IMR-90 (cell line): ENCODE measurements around the gene NOXO1. TPM values are rescaled to one million over a fixed set of nuclear protein-coding genes. Genes with fewer than 3 reads are reported as not detected.

Source experiments
- ATAC-seq: fragments of 200-7000 bp; cut with Tn5 transposase; 2 replicates; pipeline ENCODE4 v1.9.1; 2020; ENCODE audit warnings: low read depth, mild to moderate bottlenecking, moderate library complexity
- BruUV-seq: library from RNA; stranded (reverse); fragments of 400-500 nt; replicated peaks from 2 replicates; lab custom pipeline; 2021; lab: Mats Ljungman, UMichigan
- CTCF ChIA-PET: fragments of 300-600 bp; formaldehyde crosslinking; extraction: SDS; loops from one replicate; lab custom pipeline; 2021; ENCODE audit warnings: antibody characterized with exemption; lab: Yijun Ruan, JAX
- POLR2A ChIA-PET: fragments of 300-600 bp; sonication (Branson Sonifier 250); formaldehyde crosslinking; loops from one replicate; lab custom pipeline; 2022; ENCODE audit warnings: antibody characterized with exemption; ENCODE audit not compliant: unreplicated experiment; lab: Charles Lee
- DNase-seq: peaks from one replicate; pipeline ENCODE4 v3.0.0; 2013
- H2AFZ ChIP-seq: replicated peaks from 2 replicates; pipeline ENCODE3; 2013; ENCODE audit warnings: low read length, mild to moderate bottlenecking; ENCODE audit not compliant: poor library complexity
- H2AK5ac ChIP-seq: 2 replicates; pipeline ENCODE4 v1.6.1; 2013; ENCODE audit warnings: low read depth, low read length, inconsistent platforms
- H2AK9ac ChIP-seq: replicated peaks from 2 replicates; pipeline ENCODE3; 2013; ENCODE audit warnings: mild to moderate bottlenecking, low read depth, low read length, moderate library complexity; ENCODE audit not compliant: poor library complexity
- H2BK120ac ChIP-seq: 2 replicates; pipeline ENCODE4 v1.6.1; 2013; ENCODE audit warnings: low read depth, low read length, inconsistent platforms
- H2BK15ac ChIP-seq: 3 replicates; pipeline ENCODE4 v1.6.1; 2013; ENCODE audit warnings: low read depth, low read length, inconsistent platforms
- H2BK20ac ChIP-seq: 2 replicates; pipeline ENCODE4 v1.6.1; 2013; ENCODE audit warnings: low read depth, mild to moderate bottlenecking, inconsistent platforms, low read length, moderate library complexity
- H2BK5ac ChIP-seq: 2 replicates; pipeline ENCODE4 v1.6.1; 2013; ENCODE audit warnings: mild to moderate bottlenecking, low read depth, low read length, inconsistent platforms; ENCODE audit not compliant: poor library complexity, severe bottlenecking
- H3K14ac ChIP-seq: replicated peaks from 2 replicates; pipeline ENCODE4 v1.6.1; 2013; ENCODE audit warnings: low read depth, low read length, inconsistent platforms
- H3K18ac ChIP-seq: 2 replicates; pipeline ENCODE4 v1.6.1; 2013; ENCODE audit warnings: low read depth, low read length, control low read depth
- H3K23ac ChIP-seq: 2 replicates; pipeline ENCODE4 v1.6.1; 2013; ENCODE audit warnings: low read depth, low read length, inconsistent platforms
- H3K27ac ChIP-seq: 2 replicates; pipeline ENCODE4 v1.5.1; 2013; ENCODE audit warnings: mild to moderate bottlenecking, control low read depth, low read length; ENCODE audit not compliant: insufficient read depth
- H3K27me3 ChIP-seq: 2 replicates; pipeline ENCODE4 v1.6.1; 2013; ENCODE audit warnings: low read length; ENCODE audit not compliant: control insufficient read depth, insufficient read depth
- H3K36me3 ChIP-seq: 2 replicates; pipeline ENCODE4 v1.6.1; 2013; ENCODE audit warnings: low read length, mixed read lengths; ENCODE audit not compliant: control insufficient read depth, insufficient read depth
- H3K4ac ChIP-seq: 2 replicates; pipeline ENCODE4 v1.6.1; 2013; ENCODE audit warnings: low read depth, low read length, inconsistent platforms
- H3K4me1 ChIP-seq: 2 replicates; pipeline ENCODE4 v1.6.1; 2013; ENCODE audit warnings: low read length, mixed read lengths; ENCODE audit not compliant: control insufficient read depth, insufficient read depth
- H3K4me2 ChIP-seq: 2 replicates; pipeline ENCODE4 v1.6.1; 2013; ENCODE audit warnings: low read depth, mild to moderate bottlenecking, control low read depth, low read length, moderate library complexity
- H3K4me3 ChIP-seq: 2 replicates; pipeline ENCODE4 v1.5.1; 2013; ENCODE audit warnings: low read depth, mild to moderate bottlenecking, control low read depth, low read length, moderate library complexity; ENCODE audit not compliant: insufficient read depth
- H3K56ac ChIP-seq: 2 replicates; pipeline ENCODE4 v1.6.1; 2013; ENCODE audit warnings: low read length, inconsistent platforms; ENCODE audit not compliant: insufficient read depth; ENCODE audit errors: extremely low read depth
- H3K79me1 ChIP-seq, 2 experiments: 2 replicates each; pipeline ENCODE4 v1.6.1; 2013; ENCODE audit warnings: low read length in 2 of 2, inconsistent platforms in 1 of 2, low read depth in 1 of 2
- H3K9ac ChIP-seq: 2 replicates; pipeline ENCODE4 v1.6.1; 2013; ENCODE audit warnings: low read depth, low read length, control low read depth
- H3K9me1 ChIP-seq: 2 replicates; pipeline ENCODE4 v1.6.1; 2013; ENCODE audit warnings: low read length, inconsistent platforms; ENCODE audit not compliant: insufficient read depth
- H3K9me3 ChIP-seq: 2 replicates; pipeline ENCODE4 v1.6.1; 2013; ENCODE audit warnings: low read length; ENCODE audit not compliant: control insufficient read depth, insufficient read depth
- H4K20me1 ChIP-seq: 2 replicates; pipeline ENCODE4 v1.6.1; 2013; ENCODE audit warnings: low read length, inconsistent platforms; ENCODE audit not compliant: insufficient read depth
- H4K5ac ChIP-seq: 2 replicates; pipeline ENCODE4 v1.6.1; 2013; ENCODE audit warnings: mild to moderate bottlenecking, low read depth, low read length, control low read depth
- H4K8ac ChIP-seq, 2 experiments: 2 replicates each; pipeline ENCODE4 v1.6.1; 2013; ENCODE audit warnings: low read depth in 2 of 2, low read length in 2 of 2, control low read depth in 1 of 2, inconsistent platforms in 1 of 2
- H4K91ac ChIP-seq: 2 replicates; pipeline ENCODE4 v1.6.1; 2013; ENCODE audit warnings: low read depth, low read length, inconsistent platforms; ENCODE audit not compliant: insufficient read depth
- CTCF ChIP-seq: conservative IDR thresholded peaks from 2 replicates; pipeline ENCODE4 v1.5.1; 2012; ENCODE audit warnings: mild to moderate bottlenecking, low read depth, low read length, improper control_type of control experiment
- MAFK ChIP-seq: IDR thresholded peaks from 2 replicates; pipeline ENCODE4 v1.6.1; 2012; ENCODE audit warnings: low read depth, low read length, improper control_type of control experiment
- MAZ ChIP-seq: IDR thresholded peaks from 2 replicates; pipeline ENCODE4 v1.6.1; 2012; ENCODE audit warnings: low read depth, mild to moderate bottlenecking, low read length, improper control_type of control experiment, moderate library complexity, borderline replicate concordance
- MXI1 ChIP-seq: IDR thresholded peaks from 2 replicates; pipeline ENCODE4 v1.6.1; 2012; ENCODE audit warnings: low read depth, mild to moderate bottlenecking, low read length, moderate library complexity, borderline replicate concordance
- RAD21 ChIP-seq: IDR thresholded peaks from 2 replicates; pipeline ENCODE4 v1.6.1; 2012; ENCODE audit warnings: low read length, improper control_type of control experiment
- SMC3 ChIP-seq: fragments of 150-350 bp; IDR thresholded peaks from 2 replicates; pipeline ENCODE4 v1.6.1; 2016; ENCODE audit warnings: low read depth, mild to moderate bottlenecking, antibody characterized with exemption, low read length, moderate library complexity
- WGBS, 2 experiments: methylation state at CpG; one replicate each; pipeline versions ENCODE4 v1.1.5 to v1.1.7; 2013; ENCODE audit warnings: missing lambda C conversion rate in 2 of 2; ENCODE audit not compliant: insufficient read length in 1 of 2; ENCODE audit errors: extremely low coverage in 2 of 2; 5-methylcytosine and 5-hydroxymethylcytosine counted together
- dilution Hi-C: fragments of 300-500 bp; cut with HindIII; formaldehyde crosslinking; loops from one replicate; pipeline ENCODE4 v1.14.3; 2018; ENCODE audit warnings: low sequenced_read_pairs; ENCODE audit not compliant: unreplicated experiment
- in situ Hi-C: fragments of 300-500 bp; cut with MboI; formaldehyde crosslinking; loops from 3 replicates; pipeline ENCODE4 v1.14.3; 2019; ENCODE audit warnings: low sequenced_read_pairs, inconsistent platforms, mixed read lengths
- intact Hi-C: fragments of 100-400 bp; cut with micrococcal nuclease; formaldehyde crosslinking; loops from 2 replicates; pipeline ENCODE4 v1.10.0; 2022
- polyA plus RNA-seq, 3 experiments: library from polyadenylated mRNA; depleted of rRNA; stranded (reverse); fragments of >200 nt; gene quantifications; 2 replicates each; pipeline ENCODE4 v1.2.3, GENCODE V29; 2012; ENCODE audit warnings: low replicate concordance in 1 of 3
- total RNA-seq: library from RNA; depleted of rRNA; stranded (reverse); fragments of >200 nt; gene quantifications from 2 replicates; pipeline ENCODE4 v1.2.3, GENCODE V29; 2012

NOXO1 gene
- total and polyA plus RNA-seq, 2 of the 4 experiments (the other 2 are of a cell fraction): 0.56 TPM; not detected in 1

- peak overlapping the region; percentile 80 for H3K4me2 ChIP-seq
- ATAC-seq: peak; percentile 84
- DNase-seq: peak; percentile 79
- peaks cover 18% of the 10 kb centered on the region; the same call in 1 of the 2 replicates for H3K27me3 ChIP-seq
- H3K36me3 ChIP-seq: peaks cover 1% of the 10 kb centered on the region; the same call in 1 of the 2 replicates
- peak overlapping the region; percentile 89 to 96 for H4K8ac ChIP-seq
- CTCF ChIA-PET: interaction anchor here (0.6 to 1.4 kb wide), 5 partner anchors 14 to 182 kb away, joined by 3 to 10 read pairs (median 3); partner anchors contain the start of gene NTHL1
- peak overlapping the region; percentile 76 for H3K27ac ChIP-seq
- H2BK120ac ChIP-seq: peak overlapping the region; percentile 82
- H3K79me1 ChIP-seq: peaks cover 6 to 19% of the 10 kb centered on the region in 2 experiments
- peak overlapping the region; percentile 95 for H3K4ac ChIP-seq
- POLR2A ChIA-PET: interaction anchor here (0.6 to 0.9 kb wide), 2 partner anchors 16 to 132 kb away, joined by 4 read pairs; partner anchors contain the start of gene TRAF7
- H2BK20ac ChIP-seq: peak overlapping the region; percentile 53; the same call in 1 of the 2 replicates
- dilution Hi-C loops (no loop called here), intact Hi-C loops (loop anchor here (1.0 kb wide), 4 partner anchors 16 to 117 kb away; partner anchors contain the start of genes NTHL1 and TSC2), in situ Hi-C loops (loop anchor here (5.0 kb wide), 1 partner anchor 119 kb away; no protein-coding TSS in a partner anchor)
- peak overlapping the region; percentile 71 for H3K18ac ChIP-seq
- peaks cover 8% of the 10 kb centered on the region for H3K9me1 ChIP-seq
- H3K23ac ChIP-seq: peak overlapping the region; percentile 68; the same call in 1 of the 2 replicates
- peak overlapping the region; percentile 58; the same call in 1 of the 2 replicates for H3K9ac ChIP-seq
- 15% methylated on average over 30 of the region's 53 CpGs; no CpG with 5 or more reads in 1 of the 2 experiments for WGBS, 2 experiments
- peaks cover 11% of the 10 kb centered on the region for H4K20me1 ChIP-seq
- H2AK9ac ChIP-seq: peak overlapping the region; percentile 82
- TF ChIP-seq SMC3 (peak; percentile 93), MAFK (no peak), CTCF (peak; percentile 98), RAD21 (peak; percentile 98), MAZ (peak; percentile 97), MXI1 (peak; percentile 52; the same call in 1 of the 2 replicates)
- H3K4me3 ChIP-seq: peak overlapping the region; percentile 33
- H2BK15ac ChIP-seq: peak overlapping the region; percentile 80; the same call in 2 of the 3 replicates
- peak overlapping the region; percentile 90 for H3K14ac ChIP-seq
- peak overlapping the region; percentile 57 for H2AK5ac ChIP-seq
- H3K56ac ChIP-seq: no peak overlapping the region
- no peaks in the 10 kb centered on the region for H3K9me3 ChIP-seq
- peak overlapping the region; percentile 76 for H4K5ac ChIP-seq
- peak overlapping the region; percentile 96 for H2AFZ ChIP-seq
- H2BK5ac ChIP-seq: peak overlapping the region; percentile 76
- H4K91ac ChIP-seq: peak overlapping the region; percentile 96
- peaks cover 15% of the 10 kb centered on the region for H3K4me1 ChIP-seq
- no TSS peak for BruUV-seq
Measured at GRCh38 chr16:2023092-2024031, 42.1 kb upstream of the NOXO1 start.
